GM19099 (cell line): ENCODE results near the gene FGF19.

ENCODE experiments used
- POLR2A ChIP-seq: IDR thresholded peaks from 3 replicates; pipeline ENCODE4 v1.6.1; 2011; ENCODE audit warnings: low read depth; ENCODE audit not compliant: insufficient read length; ENCODE audit errors: extremely low read depth

FGF19 gene

GRCh38 chr11:69648679-69649575 is 54.9 kb downstream of the FGF19 start:
- TF ChIP-seq POLR2A: no peak
